ENCODE measurements around the gene RNASEL.

- no peak for TF ChIP-seq CTCF (IDR thresholded peaks at IDR 0.05)
- TF ChIP-seq EZH2 (IDR thresholded peaks at IDR 0.05; ENCODE audit: borderline replicate concordance, insufficient read depth, low read depth, low read length, poor library complexity, severe bottlenecking): no peak
Observed at GRCh38 chr1:182607566-182607965, 18.5 kb upstream of the RNASEL start.

All from B cell (primary cell).